H1 (cell line): ENCODE results near the gene MAP2K5. TPM values are rescaled to one million over a fixed set of nuclear protein-coding genes. Genes with fewer than 3 reads are reported as not detected.
A peak's percentile ranks its signal among the peaks of the same experiment; 100 is the strongest.

ENCODE experiments used
- CTCF ChIA-PET: fragments of 300-600 bp; sonication (Branson Sonifier 250); formaldehyde crosslinking; loops from one replicate; lab custom pipeline; 2021; ENCODE audit not compliant: partially characterized antibody; lab: Charles Lee
- POLR2A ChIA-PET: fragments of 300-600 bp; sonication (Branson Sonifier 250); formaldehyde crosslinking; loops from one replicate; lab custom pipeline; 2021; ENCODE audit warnings: inconsistent platforms; ENCODE audit not compliant: partially characterized antibody; lab: Charles Lee
- DNase-seq, 2 experiments: peaks; one replicate each; pipeline versions ENCODE4 v3.0.0 to v3.0.0-alpha.2; 2010 to 2022; ENCODE audit warnings: low spot score in 2 of 2, low read depth in 1 of 2, mixed read lengths in 1 of 2
- FAIRE-seq: peaks from 2 replicates; lab custom pipeline; 2011; peaks lifted over from hg19 to GRCh38; lab: Jason Lieb, UNC
- H2AFZ ChIP-seq: 2 replicates; pipeline ENCODE4 v1.8.1; 2012; ENCODE audit warnings: low read length, inconsistent platforms
- H2AK5ac ChIP-seq: 2 replicates; pipeline ENCODE4 v1.6.1; 2013; ENCODE audit warnings: low read depth, low read length
- H2BK120ac ChIP-seq: replicated peaks from 2 replicates; pipeline ENCODE3; 2013; ENCODE audit warnings: low read depth, low read length, inconsistent platforms
- H2BK12ac ChIP-seq: 2 replicates; pipeline ENCODE4 v1.6.1; 2013; ENCODE audit warnings: low read depth, low read length
- H2BK15ac ChIP-seq: 2 replicates; pipeline ENCODE4 v1.6.1; 2013; ENCODE audit warnings: low read length
- H2BK20ac ChIP-seq: 2 replicates; pipeline ENCODE4 v1.6.1; 2013; ENCODE audit warnings: low read length
- H2BK5ac ChIP-seq: 2 replicates; pipeline ENCODE4 v1.6.1; 2013; ENCODE audit warnings: low read depth, low read length
- H3K14ac ChIP-seq: 2 replicates; pipeline ENCODE4 v1.6.1; 2013; ENCODE audit warnings: inconsistent platforms; ENCODE audit not compliant: insufficient read length
- H3K18ac ChIP-seq: 2 replicates; pipeline ENCODE4 v1.6.1; 2013; ENCODE audit warnings: low read length; ENCODE audit errors: extremely low read depth
- H3K23ac ChIP-seq: 2 replicates; pipeline ENCODE4 v1.6.1; 2013; ENCODE audit warnings: inconsistent platforms; ENCODE audit not compliant: insufficient read length
- H3K23me2 ChIP-seq: 2 replicates; pipeline ENCODE4 v1.6.1; 2013; ENCODE audit warnings: low read depth, low read length
- H3K27ac ChIP-seq: 2 replicates; pipeline ENCODE4 v1.6.1; 2011; ENCODE audit warnings: low read depth, low read length, inconsistent platforms
- H3K27me3 ChIP-seq, 4 experiments: replicated peaks in 1 of 4; 1 replicate in 1 of 4; 2 replicates in 3 of 4; pipeline versions ENCODE4 v1.6.1 to v1.8.1; 2011 to 2013; ENCODE audit warnings: low read length in 3 of 4, mild to moderate bottlenecking in 3 of 4, inconsistent platforms in 2 of 4, mixed read lengths in 2 of 4, moderate library complexity in 1 of 4; ENCODE audit not compliant: control insufficient read depth in 3 of 4, insufficient read depth in 3 of 4; ENCODE audit errors: extremely low read depth in 1 of 4
- H3K36me3 ChIP-seq, 4 experiments: 2 replicates each; pipeline versions ENCODE4 v1.6.1 to v1.8.1; 2011 to 2013; ENCODE audit warnings: mild to moderate bottlenecking in 4 of 4, low read length in 3 of 4, moderate library complexity in 2 of 4, control low read depth in 1 of 4, inconsistent platforms in 1 of 4; ENCODE audit not compliant: insufficient read depth in 4 of 4, control insufficient read depth in 2 of 4
- H3K4ac ChIP-seq: replicated peaks from 2 replicates; pipeline ENCODE3; 2013; ENCODE audit warnings: low read length, low read depth, mixed read lengths, inconsistent platforms; ENCODE audit not compliant: insufficient read length
- H3K4me1 ChIP-seq, 4 experiments: replicated peaks in 1 of 4; 1 replicate in 1 of 4; 2 replicates in 3 of 4; pipeline versions ENCODE4 v1.6.1 to v1.8.1; 2011 to 2013; ENCODE audit warnings: low read length in 3 of 4, inconsistent platforms in 2 of 4, mixed read lengths in 1 of 4; ENCODE audit not compliant: insufficient read depth in 4 of 4, control insufficient read depth in 3 of 4
- H3K4me2 ChIP-seq, 2 experiments: 2 replicates each; pipeline versions ENCODE4 v1.6.1 to v1.8.1; 2011 to 2013; ENCODE audit warnings: low read depth in 2 of 2, low read length in 2 of 2, control low read depth in 1 of 2, inconsistent platforms in 1 of 2, mild to moderate bottlenecking in 1 of 2; ENCODE audit not compliant: insufficient read depth in 1 of 2
- H3K4me3 ChIP-seq, 4 experiments: fragments of 200-600, 300-600 bp in 1 of 4; sonication (generic), shearing (Covaris generic), sonication (Bioruptor Twin) in 1 of 4; 2 replicates each; pipeline versions ENCODE4 v1.5.1 to v1.8.1; 2011 to 2016; ENCODE audit warnings: low read length in 4 of 4, low read depth in 3 of 4, control low read depth in 2 of 4, inconsistent platforms in 2 of 4, mild to moderate bottlenecking in 2 of 4, mixed read lengths in 1 of 4, moderate library complexity in 1 of 4; ENCODE audit not compliant: insufficient read depth in 2 of 4; ENCODE audit errors: extremely low read depth in 1 of 4
- H3K56ac ChIP-seq: replicated peaks from 2 replicates; pipeline ENCODE3; 2013; ENCODE audit warnings: low read depth, mild to moderate bottlenecking, mixed read lengths, low read length, inconsistent platforms; ENCODE audit not compliant: insufficient read length
- H3K79me1 ChIP-seq: 2 replicates; pipeline ENCODE4 v1.6.1; 2013; ENCODE audit warnings: low read depth, low read length, control low read depth
- H3K79me2 ChIP-seq, 2 experiments: 2 replicates each; pipeline versions ENCODE4 v1.6.1 to v1.8.1; 2012 to 2013; ENCODE audit warnings: low read length in 2 of 2, mild to moderate bottlenecking in 2 of 2, inconsistent platforms in 1 of 2; ENCODE audit not compliant: insufficient read depth in 2 of 2, control insufficient read depth in 1 of 2
- H3K9ac ChIP-seq, 4 experiments: replicated peaks in 1 of 4; 1 replicate in 1 of 4; 2 replicates in 3 of 4; pipeline versions ENCODE4 v1.6.1 to v1.8.1; 2011 to 2013; ENCODE audit warnings: low read depth in 3 of 4, low read length in 3 of 4, control low read depth in 2 of 4, mild to moderate bottlenecking in 2 of 4, moderate library complexity in 2 of 4, inconsistent platforms in 1 of 4; ENCODE audit errors: extremely low read depth in 1 of 4
- H3K9me3 ChIP-seq, 2 experiments: 2 replicates each; pipeline versions ENCODE4 v1.6.1 to v1.8.1; 2012 to 2013; ENCODE audit warnings: mild to moderate bottlenecking in 2 of 2, moderate library complexity in 2 of 2, control low read depth in 1 of 2, inconsistent platforms in 1 of 2, low read depth in 1 of 2, low read length in 1 of 2, mixed read lengths in 1 of 2; ENCODE audit not compliant: insufficient read depth in 2 of 2
- H4K20me1 ChIP-seq, 2 experiments: replicated peaks in 1 of 2; 2 replicates each; pipeline versions ENCODE3 to v1.8.1; 2011 to 2013; ENCODE audit warnings: inconsistent platforms in 2 of 2, low read length in 2 of 2, mild to moderate bottlenecking in 1 of 2; ENCODE audit not compliant: insufficient read depth in 2 of 2, control insufficient read depth in 1 of 2
- H4K5ac ChIP-seq: 2 replicates; pipeline ENCODE4 v1.6.1; 2013; ENCODE audit warnings: low read length, low read depth, mixed read lengths, inconsistent platforms; ENCODE audit not compliant: insufficient read length
- H4K8ac ChIP-seq: 2 replicates; pipeline ENCODE4 v1.8.0; 2013; ENCODE audit warnings: mild to moderate bottlenecking, moderate library complexity, low read length, inconsistent platforms; ENCODE audit not compliant: insufficient read depth; ENCODE audit errors: extremely low read depth
- H4K91ac ChIP-seq: replicated peaks from 2 replicates; pipeline ENCODE3; 2013; ENCODE audit warnings: low read length, mixed read lengths, inconsistent platforms; ENCODE audit not compliant: insufficient read length
- ATF2 ChIP-seq: IDR thresholded peaks from 2 replicates; pipeline ENCODE4 v1.6.1; 2012; ENCODE audit warnings: low read length, inconsistent platforms
- BRCA1 ChIP-seq: IDR thresholded peaks from 2 replicates; pipeline ENCODE4 v1.6.1; 2012; ENCODE audit warnings: low read depth, low read length, improper control_type of control experiment
- EZH2 ChIP-seq: fragments of 200-600 bp; sonication (generic); IDR thresholded peaks from 2 replicates; pipeline ENCODE4 v1.7.1; 2012; ENCODE audit warnings: low read depth, mild to moderate bottlenecking, moderate library complexity, low read length, inconsistent platforms; ENCODE audit not compliant: severe bottlenecking
- GTF2F1 ChIP-seq: IDR thresholded peaks from 2 replicates; pipeline ENCODE4 v1.6.1; 2012; ENCODE audit warnings: low read depth, low read length, improper control_type of control experiment, borderline replicate concordance
- HDAC6 ChIP-seq: IDR thresholded peaks from one replicate; pipeline ENCODE4 v1.7.1; 2012; ENCODE audit warnings: low read depth, mild to moderate bottlenecking, inconsistent platforms, low read length, moderate library complexity
- NANOG ChIP-seq: IDR thresholded peaks from 2 replicates; pipeline ENCODE4 v1.6.1; 2011; ENCODE audit warnings: low read length, low read depth, mild to moderate bottlenecking, inconsistent platforms; ENCODE audit not compliant: insufficient read depth, poor library complexity, severe bottlenecking
- POLR2A ChIP-seq, 2 experiments: IDR thresholded peaks; 1 replicate in 1 of 2; 2 replicates in 1 of 2; pipeline ENCODE4 v1.6.1; 2011; ENCODE audit warnings: low read depth in 2 of 2, low read length in 2 of 2, mild to moderate bottlenecking in 2 of 2; ENCODE audit errors: control extremely low read depth in 1 of 2
- RNF2 ChIP-seq: fragments of 200-900, 300-1000 bp; sonication (generic); IDR thresholded peaks from 2 replicates; pipeline ENCODE4 v1.7.1; 2016; ENCODE audit warnings: borderline replicate concordance, low read depth, mild to moderate bottlenecking, antibody characterized with exemption, low read length; ENCODE audit not compliant: poor library complexity, severe bottlenecking; ENCODE audit errors: missing control alignments
- SIX5 ChIP-seq: IDR thresholded peaks from 2 replicates; pipeline ENCODE4 v1.6.1; 2011; ENCODE audit warnings: mild to moderate bottlenecking, low read depth, low read length
- WGBS, 2 experiments: shearing (Covaris generic) in 1 of 2; methylation state at CpG; one replicate each; pipeline versions ENCODE4 v1.1.6 to v1.1.7; 2013 to 2015; ENCODE audit warnings: low lambda C conversion rate in 2 of 2, mixed read lengths in 2 of 2, inconsistent platforms in 1 of 2, low coverage in 1 of 2, missing lambda C conversion rate in 1 of 2; ENCODE audit not compliant: insufficient replicate concordance in 2 of 2, insufficient coverage in 1 of 2, insufficient read length in 1 of 2; ENCODE audit errors: extremely low coverage in 1 of 2, missing lambda C conversion rate in 1 of 2; 5-methylcytosine and 5-hydroxymethylcytosine counted together
- polyA plus RNA-seq, 7 experiments: library from polyadenylated mRNA; depleted of rRNA in 3 of 7; stranded (reverse) in 5 of 7; unstranded in 2 of 7; fragments of >200 nt in 5 of 7; fragments of 200-250 nt in 2 of 7; gene quantifications; 1 replicate in 5 of 7; 2 replicates in 1 of 7; 4 replicates in 1 of 7; pipeline versions ENCODE4 v1.2.1 to v1.2.3, GENCODE V29; 2011 to 2013; ENCODE audit warnings: missing spikeins in 2 of 7, mixed read lengths in 2 of 7
- total RNA-seq: library from RNA; stranded (reverse); fragmentation: NEBNext Ultra II Directional; extraction: Animal tissue kit (Norgen Biotek cat#: 25700); gene quantifications from 2 replicates; pipeline ENCODE4 v1.2.1, GENCODE V29; 2021

The MAP2K5 gene
- total and polyA plus RNA-seq, 2 of the 8 experiments (the other 6 are each of a cell fraction or from before 2014, with no cell fraction given) = 4.4 to 15.8 TPM

GRCh38 chr15:67820122-67820991 is 277.9 kb downstream of the MAP2K5 start:
- H2BK15ac ChIP-seq = no peak overlapping the region
- H3K27ac ChIP-seq = no peak overlapping the region
- H2BK5ac ChIP-seq = no peak overlapping the region
- no peak for DNase-seq
- H3K9me3 ChIP-seq = no peaks in the 10 kb centered on the region
- H4K5ac ChIP-seq = no peak overlapping the region
- peak overlapping the region; percentile 69 to 73 for H3K4me2 ChIP-seq
- no peaks in the 10 kb centered on the region for H3K79me1 ChIP-seq
- POLR2A ChIA-PET = interaction anchor here (1.0 to 5.0 kb wide), 3 partner anchors 11 to 24 kb away, joined by 3 to 24 read pairs (median 3); no protein-coding TSS in a partner anchor
- FAIRE-seq = no peak
- no peak overlapping the region for H3K56ac ChIP-seq
- no peak overlapping the region for H2BK120ac ChIP-seq
- peaks cover 0 to 8% (median 0%) of the 10 kb centered on the region in 4 experiments; a peak in 1 of 8 replicates for H3K36me3 ChIP-seq
- H4K8ac ChIP-seq = no peak overlapping the region
- no peak overlapping the region for H3K23ac ChIP-seq
- 14% methylated on average over 49 of the region's 50 CpGs; no CpG with 5 or more reads in 1 of the 2 experiments for WGBS, 2 experiments
- H4K20me1 ChIP-seq = peaks cover 22 to 30% of the 10 kb centered on the region in 2 experiments
- H2AK5ac ChIP-seq = no peak overlapping the region
- no peaks in the 10 kb centered on the region for H3K79me2 ChIP-seq
- H2AFZ ChIP-seq = no peak overlapping the region
- CTCF ChIA-PET = interaction anchor here (0.7 to 2.2 kb wide), 7 partner anchors 11 to 704 kb away, joined by 3 to 6 read pairs (median 3); no protein-coding TSS in a partner anchor
- no peak overlapping the region for H3K4ac ChIP-seq
- H3K23me2 ChIP-seq = peaks cover 7% of the 10 kb centered on the region; the same call in 1 of the 2 replicates
- H3K4me3 ChIP-seq = peak overlapping the region in 3 of 4 experiments; percentile 0 to 50 (median 6); a peak in 4 of 8 replicates
- no peak overlapping the region for H3K14ac ChIP-seq
- H2BK12ac ChIP-seq = no peak overlapping the region
- H4K91ac ChIP-seq = no peak overlapping the region
- no peak overlapping the region for H3K9ac ChIP-seq
- no peak overlapping the region for H2BK20ac ChIP-seq
- H3K18ac ChIP-seq = no peak overlapping the region
- peaks cover 65 to 79% (median 78%) of the 10 kb centered on the region in 4 experiments for H3K27me3 ChIP-seq
- H3K4me1 ChIP-seq = peaks cover 2 to 39% (median 31%) of the 10 kb centered on the region in 4 experiments
- no peak for TF ChIP-seq HDAC6
- no peak for TF ChIP-seq GTF2F1
- TF ChIP-seq RNF2 = peak; percentile 27
- no peak for TF ChIP-seq POLR2A (IDR thresholded peaks at IDR 0.05; ENCODE audit: control extremely low read depth in 1 of 2, low read depth in 2 of 2, low read length in 2 of 2)
- TF ChIP-seq EZH2 = peak; percentile 86
- no peak for TF ChIP-seq NANOG
- no peak for TF ChIP-seq SIX5
- TF ChIP-seq ATF2 = no peak
- no peak for TF ChIP-seq BRCA1
